ENCODE results near the gene MEIOB. TPM values are rescaled to one million over a fixed set of nuclear protein-coding genes. Genes with fewer than 3 reads are reported as not detected.

Gene MEIOB
- total RNA-seq, 2 experiments from 2014 or later = not detected

DNA sequence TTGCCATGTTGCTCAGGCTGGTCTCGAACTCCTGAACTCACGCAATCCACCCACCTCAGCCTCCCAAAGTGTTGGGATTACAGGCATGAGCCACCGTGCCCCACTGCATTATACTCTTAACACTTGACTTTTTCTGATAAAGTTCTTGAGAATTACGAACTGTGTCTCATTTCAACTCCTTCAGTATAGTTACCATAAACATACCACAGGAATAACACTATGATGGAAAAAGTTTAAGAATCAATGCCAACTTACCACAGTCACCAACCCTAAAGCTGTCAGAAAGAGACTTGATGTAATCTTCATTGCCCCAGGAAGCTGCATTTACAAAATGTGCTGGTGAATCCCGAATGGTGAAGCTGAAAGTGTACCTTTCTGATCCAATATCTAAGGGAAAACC, 10.2 kb downstream of the MEIOB start:
- H3K36me3 Mint-ChIP-seq = no peaks in the 10 kb centered on the region
- peaks cover 6% of the 10 kb centered on the region for H3K4me1 Mint-ChIP-seq (ENCODE audit: low read depth)
- intact Hi-C loops (cut with micrococcal nuclease) = no loop called here
- DNase-seq = no peak
- CTCF ChIA-PET = interaction anchor here (1.0 to 1.6 kb wide), 4 partner anchors 34 to 279 kb away, joined by 3 read pairs; no protein-coding TSS in a partner anchor
- no peak overlapping the region for H3K4me3 Mint-ChIP-seq
- peaks cover 26% of the 10 kb centered on the region for H3K27me3 Mint-ChIP-seq
- no peak overlapping the region for H3K27ac Mint-ChIP-seq
- H3K9me3 Mint-ChIP-seq = no peaks in the 10 kb centered on the region
- POLR2A ChIA-PET = interaction anchor here (0.7 kb wide), 1 partner anchor 99 kb away, joined by 3 read pairs; no protein-coding TSS in a partner anchor

DNA sequence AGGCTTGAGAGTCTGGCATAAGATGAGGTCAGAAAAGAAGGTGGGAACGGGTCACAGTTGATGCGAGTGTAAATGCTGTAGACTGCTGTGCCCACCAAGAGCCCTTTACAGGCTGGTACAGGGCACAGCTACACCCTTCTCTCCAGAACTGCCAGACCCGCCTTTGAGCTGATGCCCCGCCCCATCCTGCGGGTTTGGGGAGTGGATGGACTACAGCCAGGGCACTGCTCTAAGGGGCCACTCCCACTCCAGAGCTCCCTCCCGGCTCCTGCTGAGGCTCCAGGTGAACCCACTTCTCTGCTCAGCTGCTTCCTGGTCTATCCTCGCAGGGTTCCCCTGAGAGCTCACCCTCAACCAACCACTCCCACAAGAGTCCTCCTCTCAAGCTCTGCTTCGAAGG, 12.3 kb downstream of the MEIOB start:
- intact Hi-C loops (cut with micrococcal nuclease) = no loop called here
- DNase-seq = no peak
- no peaks in the 10 kb centered on the region for H3K36me3 Mint-ChIP-seq
- H3K27me3 Mint-ChIP-seq = peaks cover 26% of the 10 kb centered on the region
- no peaks in the 10 kb centered on the region for H3K9me3 Mint-ChIP-seq
- no peak overlapping the region for H3K4me3 Mint-ChIP-seq
- peaks cover 17% of the 10 kb centered on the region for H3K4me1 Mint-ChIP-seq (ENCODE audit: low read depth)
- H3K27ac Mint-ChIP-seq = no peak overlapping the region
- ChIA-PET POLR2A (no interaction called here), CTCF (interaction anchor here (3.1 kb wide), 1 partner anchor 69 kb away, joined by 12 read pairs; no protein-coding TSS in a partner anchor)

DNA sequence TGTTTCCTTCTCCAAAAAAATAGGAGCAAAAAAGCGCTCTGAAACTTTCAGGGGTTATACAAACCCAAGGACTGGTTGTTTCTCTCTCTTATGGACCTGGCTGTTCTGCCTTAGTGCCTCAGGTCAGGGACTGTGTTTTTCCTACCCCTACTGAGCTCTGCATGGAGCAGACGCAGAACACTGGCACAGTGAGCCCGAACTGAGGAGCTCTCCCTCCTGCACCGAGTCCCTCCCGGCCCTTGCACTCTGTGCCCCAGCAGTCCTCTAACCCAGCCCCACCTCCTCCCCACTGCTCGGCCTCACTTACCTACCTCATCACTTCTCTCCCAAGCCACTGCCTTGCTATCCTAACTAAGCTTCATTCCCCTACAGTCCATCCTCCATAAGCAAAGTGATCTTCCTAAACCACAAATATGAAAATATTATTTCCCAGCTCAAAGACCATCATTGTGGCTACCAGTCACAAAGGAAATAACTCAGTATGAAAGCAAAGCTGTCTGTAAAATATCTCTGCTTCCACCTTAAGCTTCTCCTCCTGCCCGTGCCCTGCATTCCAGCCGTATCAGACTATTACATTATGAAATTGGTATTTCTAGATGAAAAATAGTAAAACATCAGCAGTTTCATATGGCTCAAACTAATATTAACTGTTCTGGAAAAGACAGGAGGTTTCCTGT, 13.6 kb downstream of the MEIOB start:
- Mint-ChIP-seq H3K27ac (no peak overlapping the region), H3K4me1 (ENCODE audit: low read depth) (peaks cover 21% of the 10 kb centered on the region), H3K4me3 (no peak overlapping the region), H3K36me3 (no peaks in the 10 kb centered on the region), H3K27me3 (peaks cover 23% of the 10 kb centered on the region), H3K9me3 (no peaks in the 10 kb centered on the region)
- intact Hi-C loops (cut with micrococcal nuclease) = no loop called here
- ChIA-PET POLR2A (no interaction called here), CTCF (interaction anchor here (3.1 kb wide), 1 partner anchor 71 kb away, joined by 12 read pairs; no protein-coding TSS in a partner anchor)
- no peak for DNase-seq

DNA sequence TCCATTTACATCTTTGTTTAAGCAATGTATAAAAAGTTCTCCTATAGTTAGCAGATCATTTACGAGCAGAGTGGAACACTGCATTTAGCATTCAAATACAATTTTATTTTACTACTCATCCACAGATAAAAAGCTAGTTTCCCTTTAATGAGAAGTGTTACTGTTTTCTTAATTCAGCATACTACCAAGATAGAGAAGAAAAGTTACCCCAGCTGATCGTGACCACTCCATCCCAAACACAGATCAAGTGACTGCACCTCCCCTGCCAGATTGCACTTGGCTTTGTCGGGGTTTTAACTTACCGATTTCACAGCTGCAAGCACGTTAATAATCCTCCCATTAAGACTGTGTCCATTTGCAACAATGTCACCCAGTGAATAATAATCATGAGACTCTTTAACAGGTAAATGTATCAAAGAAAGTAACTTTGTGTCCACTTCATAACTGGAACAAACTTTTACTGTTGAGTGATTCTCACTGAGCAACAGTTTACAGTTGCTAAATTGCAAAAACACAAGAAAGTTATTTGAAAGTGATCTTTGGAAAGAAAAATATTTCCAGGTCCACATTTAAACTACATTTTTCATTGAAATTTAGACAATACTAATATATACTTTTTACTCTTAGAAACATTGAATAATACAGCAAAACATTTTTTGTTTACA, 14.4 kb downstream of the MEIOB start:
- no peak for DNase-seq
- Mint-ChIP-seq H3K4me1 (ENCODE audit: low read depth) (peaks cover 21% of the 10 kb centered on the region), H3K36me3 (no peaks in the 10 kb centered on the region), H3K27me3 (peaks cover 23% of the 10 kb centered on the region), H3K4me3 (no peak overlapping the region), H3K27ac (no peak overlapping the region), H3K9me3 (no peaks in the 10 kb centered on the region)
- ChIA-PET CTCF (interaction anchor here (0.7 to 3.1 kb wide), 2 partner anchors 26 to 71 kb away, joined by 3 to 12 read pairs; no protein-coding TSS in a partner anchor), POLR2A (no interaction called here)
- intact Hi-C loops (cut with micrococcal nuclease) = no loop called here

DNA sequence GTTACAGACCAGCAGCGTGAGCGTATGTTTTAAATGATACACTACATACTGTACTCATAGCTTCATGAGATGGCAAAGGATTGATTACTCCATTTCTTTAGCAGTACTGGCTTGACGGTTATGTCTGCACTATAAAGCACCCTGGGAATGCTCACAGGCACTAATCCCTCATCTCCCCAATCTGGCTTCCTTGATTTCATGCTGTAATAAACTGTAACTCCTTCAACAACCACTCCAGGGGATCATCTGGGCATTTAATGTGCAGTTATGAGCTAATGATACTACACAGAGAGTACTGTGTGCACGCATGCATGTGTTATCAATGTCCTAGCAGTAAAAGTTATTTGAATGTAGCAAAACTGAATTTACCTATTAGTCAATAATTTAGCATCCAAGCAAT, 20.2 kb downstream of the MEIOB start:
- no peak overlapping the region for H3K4me3 Mint-ChIP-seq
- no peaks in the 10 kb centered on the region for H3K27me3 Mint-ChIP-seq
- ChIA-PET CTCF (interaction anchor here (1.4 kb wide), 1 partner anchor 13 kb away, joined by 4 read pairs; no protein-coding TSS in a partner anchor), POLR2A (no interaction called here)
- peaks cover 17% of the 10 kb centered on the region for H3K4me1 Mint-ChIP-seq (ENCODE audit: low read depth)
- intact Hi-C loops (cut with micrococcal nuclease) = no loop called here
- H3K9me3 Mint-ChIP-seq = no peaks in the 10 kb centered on the region
- no peak overlapping the region for H3K27ac Mint-ChIP-seq
- no peak for DNase-seq
- H3K36me3 Mint-ChIP-seq = no peaks in the 10 kb centered on the region

DNA sequence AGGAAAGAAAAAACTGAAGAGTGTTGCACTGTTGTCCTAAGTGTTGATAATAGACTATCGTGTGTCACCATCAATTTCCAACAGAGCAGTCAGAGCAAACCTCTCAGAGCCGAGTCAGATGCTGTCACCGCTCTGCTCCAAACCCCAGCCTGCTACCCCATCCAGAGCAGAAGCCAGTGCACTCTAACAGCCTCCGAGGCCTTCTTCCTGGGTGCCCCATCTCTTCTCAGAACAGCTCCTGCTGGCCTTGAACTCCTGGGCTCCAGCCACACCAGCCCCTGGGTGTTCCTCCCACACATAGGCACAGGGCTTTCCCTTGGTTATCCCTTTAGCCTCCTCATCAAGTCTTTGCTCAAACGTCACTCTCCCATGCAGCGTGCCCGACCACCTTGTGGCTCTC, 21.0 kb downstream of the MEIOB start:
- Mint-ChIP-seq H3K27ac (no peak overlapping the region), H3K27me3 (no peaks in the 10 kb centered on the region), H3K36me3 (no peaks in the 10 kb centered on the region), H3K4me1 (ENCODE audit: low read depth) (peaks cover 17% of the 10 kb centered on the region), H3K9me3 (no peaks in the 10 kb centered on the region), H3K4me3 (no peak overlapping the region)
- POLR2A ChIA-PET = no interaction called here
- DNase-seq = no peak
- CTCF ChIA-PET = no interaction called here
- intact Hi-C loops (cut with micrococcal nuclease) = no loop called here

DNA sequence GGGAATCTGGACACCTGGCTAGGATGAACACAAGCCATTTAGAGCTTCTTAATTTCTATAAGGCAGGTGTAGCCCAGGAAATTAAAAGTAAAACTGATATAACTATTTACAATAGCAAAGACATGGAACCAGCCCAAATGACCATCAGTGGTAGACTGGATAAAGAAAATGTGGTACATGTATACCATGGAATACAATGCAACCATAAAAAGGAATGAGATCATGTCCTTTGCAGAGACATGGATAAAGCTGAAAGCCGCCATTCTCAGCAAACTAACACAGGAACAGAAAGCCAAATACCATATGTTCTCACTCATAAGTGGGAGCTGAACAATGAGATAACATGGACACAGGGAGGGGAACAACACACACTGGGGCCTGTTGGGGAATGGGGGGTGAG, 25.5 kb downstream of the MEIOB start:
- no peaks in the 10 kb centered on the region for H3K9me3 Mint-ChIP-seq
- CTCF ChIA-PET = no interaction called here
- POLR2A ChIA-PET = no interaction called here
- H3K27ac Mint-ChIP-seq = no peak overlapping the region
- no peak overlapping the region for H3K4me3 Mint-ChIP-seq
- H3K4me1 Mint-ChIP-seq (ENCODE audit: low read depth) = no peaks in the 10 kb centered on the region
- no peaks in the 10 kb centered on the region for H3K36me3 Mint-ChIP-seq
- no peak for DNase-seq
- intact Hi-C loops (cut with micrococcal nuclease) = no loop called here
- peaks cover 3% of the 10 kb centered on the region for H3K27me3 Mint-ChIP-seq

DNA sequence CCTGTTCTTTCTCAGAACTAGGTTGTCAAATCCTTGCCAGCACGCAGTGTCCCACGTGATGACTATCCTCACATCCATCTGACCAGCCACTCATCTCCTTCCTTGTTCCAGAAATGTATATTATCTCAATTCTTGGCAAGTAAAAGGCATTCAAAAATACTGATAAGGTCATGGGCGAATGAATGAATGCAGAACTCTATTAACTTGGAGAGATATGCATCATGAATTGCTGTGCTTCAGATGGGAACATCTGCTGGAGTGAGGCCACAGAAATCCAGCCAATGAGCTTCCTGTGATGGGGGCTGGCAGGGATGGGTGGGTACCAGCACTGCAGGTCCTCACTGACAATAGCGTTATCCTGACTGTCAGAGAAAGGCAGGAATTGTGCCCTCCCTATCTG, 26.0 kb downstream of the MEIOB start:
- POLR2A ChIA-PET = no interaction called here
- Mint-ChIP-seq H3K4me1 (ENCODE audit: low read depth) (no peaks in the 10 kb centered on the region), H3K36me3 (no peaks in the 10 kb centered on the region), H3K27me3 (peaks cover 3% of the 10 kb centered on the region), H3K4me3 (no peak overlapping the region), H3K9me3 (no peaks in the 10 kb centered on the region), H3K27ac (no peak overlapping the region)
- DNase-seq = no peak
- CTCF ChIA-PET = no interaction called here
- intact Hi-C loops (cut with micrococcal nuclease) = no loop called here

DNA sequence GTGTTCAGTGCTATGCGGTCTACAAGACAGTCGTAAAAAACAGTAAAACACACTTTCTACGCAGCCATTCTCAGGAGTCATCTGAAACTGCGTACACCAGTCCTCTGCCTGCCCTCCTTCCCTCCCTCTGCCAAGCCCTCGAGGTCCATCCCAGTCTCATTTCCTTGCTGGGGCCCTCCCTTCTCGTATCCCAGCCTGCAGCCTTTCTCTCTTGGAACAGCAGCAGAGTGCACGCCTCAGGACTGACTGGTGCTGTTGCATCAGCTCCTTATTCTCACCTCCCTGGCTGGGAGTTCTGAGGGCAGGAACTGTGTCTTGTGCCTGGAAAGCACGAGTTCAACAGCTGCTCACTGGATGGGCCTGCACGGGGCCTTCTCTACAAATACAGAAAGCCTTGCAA, 32.4 kb downstream of the MEIOB start:
- POLR2A ChIA-PET = no interaction called here
- CTCF ChIA-PET = no interaction called here
- Mint-ChIP-seq H3K36me3 (no peaks in the 10 kb centered on the region), H3K4me3 (no peak overlapping the region), H3K4me1 (ENCODE audit: low read depth) (no peaks in the 10 kb centered on the region), H3K9me3 (no peaks in the 10 kb centered on the region), H3K27ac (no peak overlapping the region), H3K27me3 (no peaks in the 10 kb centered on the region)
- DNase-seq = no peak
- intact Hi-C loops (cut with micrococcal nuclease) = no loop called here

DNA sequence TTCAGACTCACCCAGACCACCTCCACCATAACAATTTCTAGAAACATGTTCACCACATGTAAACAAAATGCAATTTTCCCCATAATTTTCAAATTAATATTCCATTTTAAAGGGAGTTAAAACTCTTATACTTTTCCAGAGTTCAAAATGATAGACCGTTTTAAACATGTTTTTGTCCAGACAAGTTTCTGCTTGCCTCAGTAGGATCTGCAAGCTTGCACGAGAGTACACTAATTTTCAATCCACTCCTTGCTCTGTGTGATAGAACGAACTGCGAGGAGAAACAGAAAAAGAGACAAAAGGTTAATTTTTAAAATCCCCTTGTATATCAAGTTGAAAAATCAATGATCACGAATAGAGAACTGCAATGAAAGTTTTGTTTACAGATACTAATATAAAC, 37.9 kb downstream of the MEIOB start:
- ChIA-PET CTCF (no interaction called here), POLR2A (no interaction called here)
- H3K27ac Mint-ChIP-seq = no peak overlapping the region
- peaks cover 7% of the 10 kb centered on the region for H3K4me1 Mint-ChIP-seq (ENCODE audit: low read depth)
- H3K4me3 Mint-ChIP-seq = no peak overlapping the region
- intact Hi-C loops (cut with micrococcal nuclease) = no loop called here
- H3K27me3 Mint-ChIP-seq = no peaks in the 10 kb centered on the region
- DNase-seq = no peak
- H3K9me3 Mint-ChIP-seq = no peaks in the 10 kb centered on the region
- no peaks in the 10 kb centered on the region for H3K36me3 Mint-ChIP-seq

DNA sequence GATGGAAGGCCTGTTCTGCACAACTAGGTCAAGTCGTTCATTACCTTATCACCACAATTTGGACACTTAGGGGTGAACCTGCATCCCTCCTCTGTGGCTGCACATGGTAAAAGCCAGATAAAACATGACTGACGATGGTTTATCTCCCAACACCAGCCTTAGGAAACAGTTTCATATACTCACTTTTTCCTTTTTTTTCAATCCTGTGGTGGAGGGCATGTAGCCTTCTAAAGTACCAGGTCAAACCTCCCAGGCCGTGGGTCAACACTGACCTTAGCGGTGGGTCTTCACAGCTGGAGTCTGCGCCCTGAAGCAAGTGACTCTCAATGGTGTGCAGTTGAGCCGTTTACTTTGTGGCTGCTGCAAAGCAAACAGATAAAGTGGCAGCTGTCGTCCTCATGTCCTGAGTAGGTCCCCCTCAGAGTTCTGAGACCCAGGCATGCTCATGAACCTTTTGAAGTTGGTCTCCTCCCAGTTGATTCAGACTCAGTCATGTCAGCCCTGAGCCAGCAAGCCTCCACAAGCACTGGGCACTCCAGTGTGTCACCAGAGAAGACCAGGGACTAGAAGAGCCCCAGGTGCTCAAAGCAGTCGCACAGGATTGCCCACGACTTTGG, 39.0 kb downstream of the MEIOB start:
- Mint-ChIP-seq H3K27me3 (no peaks in the 10 kb centered on the region), H3K36me3 (no peaks in the 10 kb centered on the region), H3K4me3 (no peak overlapping the region), H3K9me3 (no peaks in the 10 kb centered on the region), H3K4me1 (ENCODE audit: low read depth) (peaks cover 16% of the 10 kb centered on the region), H3K27ac (no peak overlapping the region)
- intact Hi-C loops (cut with micrococcal nuclease) = no loop called here
- no peak for DNase-seq
- ChIA-PET POLR2A (no interaction called here), CTCF (no interaction called here)

DNA sequence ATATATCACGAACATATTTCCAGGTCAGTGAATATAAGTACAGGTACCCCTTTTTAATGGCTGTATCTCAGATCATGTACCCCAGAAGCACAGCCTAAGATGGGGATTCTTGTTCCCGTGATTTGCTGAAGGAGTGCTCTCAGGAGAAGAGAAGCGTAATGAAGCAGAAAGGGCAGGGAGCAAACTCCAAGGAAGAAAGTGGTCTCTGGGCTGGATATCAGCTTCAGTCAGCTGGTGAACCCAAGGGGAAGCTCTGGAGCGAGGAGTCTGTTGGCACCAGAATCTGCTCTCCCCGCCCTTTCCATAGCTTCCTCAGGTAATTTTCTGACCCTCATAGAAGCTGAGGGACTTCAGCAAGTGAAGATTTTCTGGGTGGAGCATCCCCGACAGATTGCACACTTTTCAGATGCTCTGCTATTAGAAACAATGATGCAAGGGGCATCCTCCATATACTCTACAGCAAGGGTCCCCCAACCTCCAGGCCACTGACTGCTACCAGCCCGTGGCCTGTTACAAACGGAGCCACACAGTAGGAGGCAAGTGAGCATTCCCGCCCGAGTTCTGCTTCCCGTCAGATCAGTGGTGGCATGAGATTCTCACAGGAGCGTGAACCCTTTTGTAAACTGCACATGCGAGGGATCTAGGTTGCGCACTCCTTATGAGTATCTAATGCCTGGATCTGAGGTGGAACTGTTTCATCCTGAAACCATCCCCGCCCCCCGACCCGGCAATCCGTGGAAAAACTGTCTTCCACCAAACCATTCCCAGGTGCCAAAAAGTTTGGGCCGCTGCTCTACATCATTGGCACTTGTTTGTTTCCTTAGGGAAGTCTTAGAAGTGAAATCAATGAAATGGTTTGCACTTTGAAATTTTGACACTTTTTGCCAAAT, 40.5 kb downstream of the MEIOB start:
- intact Hi-C loops (cut with micrococcal nuclease) = no loop called here
- POLR2A ChIA-PET = no interaction called here

More for the DNA sequence above, 40.5 kb downstream of the MEIOB start:
- no peak overlapping the region for H3K27ac Mint-ChIP-seq
- CTCF ChIA-PET = interaction anchor here (1.6 kb wide), 1 partner anchor 191 kb away, joined by 3 read pairs; no protein-coding TSS in a partner anchor
- H3K4me1 Mint-ChIP-seq (ENCODE audit: low read depth) = peaks cover 22% of the 10 kb centered on the region
- H3K36me3 Mint-ChIP-seq = no peaks in the 10 kb centered on the region
- DNase-seq = no peak
- H3K4me3 Mint-ChIP-seq = no peak overlapping the region
- H3K9me3 Mint-ChIP-seq = no peaks in the 10 kb centered on the region
- H3K27me3 Mint-ChIP-seq = no peaks in the 10 kb centered on the region

All from activated CD4-positive, alpha-beta memory T cell treated with anti-CD3 and anti-CD28 coated beads for 36 hours (primary cell).